NCI-H2227 treated with DMSO at 0.1 percent for 48 hours (cell line): ENCODE results near the gene GMDS.

Experiments
- DNase-seq: peaks from one replicate; lab custom pipeline; 2025; lab: John Stamatoyannopoulos, UW

Gene GMDS

DNA sequence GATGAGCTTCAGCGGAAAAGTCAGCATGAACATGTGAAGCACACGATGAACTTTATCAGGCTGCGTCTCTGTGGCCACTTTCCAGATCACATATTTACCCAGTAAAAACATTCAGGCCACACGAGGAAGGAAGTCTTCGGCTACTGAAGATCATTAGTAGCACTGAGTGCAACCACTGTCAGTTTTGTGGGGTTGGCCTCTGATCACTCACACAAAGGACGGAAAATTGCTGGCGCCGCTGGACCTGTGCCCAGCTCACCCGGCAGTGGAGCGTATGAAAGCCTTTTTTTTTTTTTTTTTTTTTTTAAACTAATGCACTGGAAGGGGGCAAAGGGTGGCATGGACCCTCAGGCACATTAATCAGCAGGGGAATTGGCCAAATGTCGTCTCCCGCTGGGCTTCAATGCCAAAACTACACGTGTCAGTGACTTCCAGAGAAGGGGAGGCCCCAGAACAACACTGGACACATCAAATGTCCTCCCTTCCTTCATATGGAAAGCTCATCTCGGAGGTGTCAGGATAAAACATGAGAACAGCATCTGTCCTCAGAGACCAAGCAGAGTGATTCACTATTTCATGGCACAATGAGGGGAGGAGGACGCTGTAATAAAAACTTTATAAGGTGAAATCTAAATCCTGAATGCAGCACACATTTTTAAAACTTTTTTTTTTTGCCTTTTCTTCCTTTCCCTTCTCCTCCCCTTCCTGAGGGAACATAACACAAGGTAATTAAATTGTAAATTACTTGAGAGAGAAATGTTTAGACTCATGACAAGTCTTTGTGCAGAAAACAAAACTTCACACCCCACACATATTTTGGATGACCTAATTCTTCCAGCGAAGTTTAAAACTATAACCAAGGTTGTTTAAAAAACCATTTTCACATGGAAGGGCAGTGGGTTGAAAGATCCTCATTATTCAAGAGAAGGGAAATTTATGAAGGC is 412.3 kb downstream of the GMDS start:
- DNase-seq, result peak; percentile 33

DNA sequence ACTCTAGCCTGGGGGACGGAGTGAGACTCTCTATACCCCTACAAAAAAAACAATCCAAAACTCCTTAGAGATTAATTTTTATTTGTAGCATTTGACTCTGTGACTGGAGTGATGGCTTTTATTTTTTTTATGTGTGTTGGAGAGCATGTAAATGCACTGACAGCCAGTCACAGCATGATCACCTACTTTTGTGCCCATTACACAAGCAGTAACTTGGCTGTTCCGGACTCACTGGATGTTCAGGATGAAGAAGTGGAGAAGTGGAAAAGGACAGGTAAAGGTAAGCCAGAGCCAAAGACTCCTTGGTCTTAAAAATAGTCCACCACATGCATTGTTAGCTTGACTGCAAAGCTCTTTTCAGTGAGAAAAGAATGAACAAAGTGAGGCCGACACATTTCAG is 413.0 kb downstream of the GMDS start:
- DNase-seq, result no peak

DNA sequence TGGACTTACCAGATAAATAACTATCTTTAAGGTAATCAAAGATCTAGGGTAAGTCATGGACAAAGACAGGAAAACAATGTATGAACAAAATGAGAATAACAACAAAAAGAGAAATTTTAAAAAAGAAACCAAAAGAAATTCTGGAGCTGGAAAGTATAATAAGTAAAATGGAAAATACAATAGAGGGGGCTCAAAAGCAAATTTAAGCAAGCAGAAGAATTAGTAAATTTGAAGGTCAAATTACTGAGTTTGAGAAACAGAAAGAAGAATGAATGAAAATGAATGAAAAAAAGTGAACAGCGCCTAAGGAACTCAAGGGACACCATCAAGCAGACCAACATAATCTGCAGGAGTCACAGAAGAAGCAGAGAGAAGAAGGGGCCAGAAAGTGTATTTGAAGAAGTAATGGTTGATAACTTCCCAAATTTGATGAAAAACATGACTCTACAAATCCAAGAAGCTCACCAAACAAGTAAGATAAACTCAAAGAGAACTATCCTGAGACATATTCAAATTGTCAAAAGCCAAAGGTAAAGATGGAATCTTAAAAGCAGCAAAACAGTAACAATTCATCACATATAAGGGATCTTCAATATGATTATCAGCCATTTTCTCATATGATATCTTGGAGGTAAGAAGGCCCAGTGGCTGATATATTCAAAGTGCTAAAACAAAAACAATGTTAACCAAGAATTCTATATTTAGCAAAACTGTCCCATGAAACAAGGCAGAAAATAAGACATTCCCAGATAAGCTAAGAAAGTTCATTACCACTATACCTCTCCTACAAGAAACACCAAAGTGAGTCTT is 417.2 kb downstream of the GMDS start:
- DNase-seq, result no peak

DNA sequence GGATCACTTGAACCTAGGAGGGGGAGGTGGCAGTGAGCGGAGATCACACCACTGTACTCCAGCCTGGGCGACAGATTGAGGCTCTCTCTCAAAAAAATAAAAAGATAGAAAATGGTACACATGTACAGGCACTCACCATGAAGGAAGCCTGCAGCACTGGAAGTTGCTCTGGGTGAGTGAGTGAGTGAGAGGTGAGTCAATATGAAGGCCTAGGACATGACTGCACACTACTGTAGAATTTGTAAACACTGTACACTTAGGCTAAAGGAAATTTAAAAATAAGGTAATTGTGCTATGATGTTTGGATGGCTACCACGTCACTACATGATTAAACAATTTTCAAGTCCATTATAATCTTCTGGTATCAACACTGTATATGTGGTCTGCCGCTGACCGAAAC is 419.5 kb downstream of the GMDS start:
- no peak for DNase-seq

DNA sequence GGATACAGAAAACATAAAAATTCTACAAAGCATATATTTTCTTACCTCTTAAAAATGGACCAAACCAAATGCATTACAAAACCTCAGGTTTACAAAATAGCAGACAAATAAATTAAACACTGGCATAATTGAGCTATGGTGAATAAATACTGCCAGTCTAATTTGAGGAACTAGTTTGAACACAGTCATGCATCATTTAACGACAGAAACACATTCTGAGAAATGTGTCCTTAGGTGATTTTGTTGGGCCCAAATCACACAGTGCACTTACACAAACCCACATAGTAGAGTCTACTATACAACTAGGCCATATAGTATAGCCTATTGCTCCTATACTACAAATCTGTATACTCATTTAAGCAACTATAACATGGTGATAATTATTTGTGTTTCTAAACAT is 420.1 kb downstream of the GMDS start:
- DNase-seq, result no peak

DNA sequence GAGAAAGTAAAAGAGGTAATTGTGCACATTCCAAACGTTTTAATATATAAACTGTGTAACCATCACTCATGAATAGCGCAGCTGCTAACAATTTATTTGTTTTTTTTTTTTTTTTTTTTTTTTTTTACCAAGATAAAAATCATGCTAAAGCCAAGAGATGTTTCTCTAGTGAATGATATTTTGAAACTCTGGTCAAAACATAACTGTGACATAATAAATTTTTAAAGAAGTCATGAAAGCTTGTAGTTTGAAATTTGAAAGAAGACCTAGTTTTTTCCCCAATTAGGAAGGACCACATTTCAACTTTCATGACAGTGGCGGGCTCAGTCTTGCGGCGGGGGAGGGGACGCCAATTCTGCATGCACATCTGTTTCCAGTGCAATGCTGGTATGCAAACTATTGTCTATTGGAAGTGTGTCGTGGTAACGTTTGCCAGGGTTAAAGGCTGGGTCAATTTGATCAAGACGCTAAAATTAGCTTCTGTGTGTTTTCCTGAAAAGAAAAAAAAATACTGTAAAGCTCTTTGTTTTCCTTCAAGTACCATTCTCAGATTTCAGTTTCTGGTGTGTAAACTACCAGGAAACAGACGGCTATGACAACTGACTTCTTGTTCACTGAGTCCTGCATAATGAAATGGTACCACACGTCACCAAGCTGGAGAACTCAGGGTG is 423.8 kb downstream of the GMDS start:
- DNase-seq, result no peak

DNA sequence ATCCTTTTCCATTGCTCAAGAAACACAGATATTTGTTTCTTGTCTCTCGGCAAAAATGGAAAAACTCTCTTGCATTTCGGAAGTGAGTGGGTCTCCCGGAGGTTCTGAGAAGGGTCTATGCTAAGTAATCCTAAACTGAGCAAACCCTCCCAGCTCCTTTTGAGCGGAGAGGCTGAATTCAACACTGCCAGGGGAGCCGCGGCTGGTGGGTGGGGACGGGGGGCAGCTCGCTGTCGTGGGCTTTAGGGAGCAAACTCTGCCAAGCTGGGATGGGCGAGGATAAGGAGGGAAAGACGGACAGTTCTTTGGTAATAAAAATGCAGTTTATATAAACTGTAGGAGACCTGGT is 424.3 kb downstream of the GMDS start:
- DNase-seq, result no peak

DNA sequence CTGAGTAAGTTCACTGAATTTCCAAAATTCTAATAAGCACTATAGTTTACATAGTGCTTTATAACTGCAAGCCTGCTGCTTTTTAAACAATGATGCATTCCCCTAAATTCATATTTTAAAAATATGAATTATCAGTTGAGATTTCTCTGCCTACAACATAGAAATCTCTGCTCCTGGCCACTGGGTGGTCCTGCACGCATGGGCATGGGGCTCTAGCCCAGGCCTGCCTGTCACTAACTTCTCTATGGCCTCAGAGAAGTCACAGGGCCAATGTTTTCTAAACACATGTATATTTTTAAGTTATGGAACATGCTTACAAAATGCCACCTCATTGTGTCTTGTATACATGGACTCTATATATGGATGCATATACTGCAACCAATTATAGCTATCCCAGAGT is 424.7 kb downstream of the GMDS start:
- DNase-seq, result no peak

DNA sequence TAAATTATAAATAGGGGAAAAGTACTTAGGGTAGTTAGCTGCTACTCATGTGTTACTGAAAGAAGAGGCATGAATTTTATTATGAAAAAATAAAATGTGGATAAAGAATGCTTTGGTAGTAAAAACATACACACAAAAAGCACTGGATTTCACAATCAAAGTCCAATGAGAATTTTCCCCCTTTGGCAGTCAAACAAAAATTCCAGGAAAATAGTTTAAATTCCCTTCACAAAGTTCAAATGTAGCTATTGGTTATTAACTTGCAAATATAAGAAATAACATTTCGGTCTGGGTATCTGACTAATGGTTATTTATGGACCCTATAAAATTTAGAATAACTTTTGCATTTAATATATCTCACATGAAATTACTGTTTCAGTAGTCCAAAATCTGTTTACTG is 425.2 kb downstream of the GMDS start:
- no peak for DNase-seq

DNA sequence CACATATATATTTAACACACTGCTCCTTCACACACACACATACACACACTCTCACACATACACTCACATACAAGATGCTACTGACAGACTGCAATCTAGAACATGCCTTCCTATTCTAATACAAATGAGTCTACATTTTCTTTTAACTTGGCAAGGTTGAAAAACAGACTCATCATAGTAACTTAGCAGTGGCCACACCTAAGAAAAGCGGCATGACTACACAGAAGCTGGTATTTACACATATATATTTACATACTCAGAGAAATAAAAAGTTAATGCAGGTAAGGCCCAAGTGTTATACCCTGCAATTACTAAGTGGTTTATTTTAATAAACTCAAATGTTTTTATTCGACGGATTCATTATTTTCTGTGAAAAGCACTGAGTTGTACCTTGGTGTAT is 426.4 kb downstream of the GMDS start:
- no peak for DNase-seq

DNA sequence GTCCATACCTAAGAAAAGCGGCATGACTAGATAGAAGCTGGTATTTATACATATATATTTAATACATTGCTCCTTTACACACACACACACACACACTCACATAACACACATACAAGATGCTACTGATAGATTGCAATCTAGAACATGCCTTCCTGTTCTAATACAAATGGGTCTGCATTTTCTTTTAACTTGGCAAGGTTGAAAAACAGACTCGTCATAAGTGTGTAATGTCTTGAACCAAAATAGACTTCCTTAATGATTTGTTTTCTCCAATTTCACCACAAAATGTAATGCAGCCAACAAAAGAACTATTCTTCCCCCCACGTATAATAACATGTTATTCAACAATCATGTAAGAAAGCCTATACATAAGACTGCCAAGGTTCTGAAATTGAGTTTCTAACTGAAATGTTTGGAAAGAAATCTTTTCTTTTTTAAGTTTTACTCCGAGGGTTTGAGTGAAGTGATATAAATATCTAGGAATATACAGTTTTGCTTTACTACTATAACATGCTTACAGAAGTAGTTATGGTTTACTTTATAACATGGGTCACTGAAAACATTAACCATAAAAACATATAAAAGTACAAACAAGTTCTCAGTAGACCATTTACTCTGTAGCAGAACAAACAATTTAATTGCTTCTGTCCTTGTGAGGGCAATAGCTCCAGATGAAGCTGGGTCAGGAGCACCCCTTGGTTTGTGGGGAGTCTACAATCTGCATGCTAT is 428.2 kb downstream of the GMDS start:
- DNase-seq, result no peak

DNA sequence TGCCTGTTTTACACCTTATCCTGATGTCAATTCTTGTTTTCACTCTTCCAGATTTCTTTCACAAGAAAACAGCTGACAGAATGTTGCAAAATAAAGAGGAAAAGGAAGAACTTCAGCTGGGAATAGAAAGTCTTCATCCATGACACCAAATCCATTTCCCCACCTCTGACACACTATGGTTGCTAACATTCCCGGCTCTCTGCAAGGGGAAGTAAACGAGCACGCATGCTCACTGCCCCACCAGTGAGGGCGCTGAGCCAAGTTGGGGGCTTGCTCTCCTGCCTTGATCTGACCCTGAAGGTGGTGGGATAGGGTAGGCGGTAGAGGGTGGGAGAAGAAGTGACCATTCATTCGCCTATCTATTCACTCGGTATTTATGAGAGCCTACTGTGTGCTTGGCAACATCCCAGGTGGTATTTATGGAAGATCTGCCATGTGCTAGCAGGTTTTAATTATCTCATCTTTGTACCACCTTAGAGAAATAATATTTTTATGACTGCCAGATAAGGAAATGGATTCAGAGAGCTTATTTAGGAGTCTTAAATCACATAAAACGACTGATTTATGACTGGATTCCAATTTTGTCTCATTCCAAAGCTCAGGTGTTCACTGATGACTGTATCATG is 429.5 kb downstream of the GMDS start:
- DNase-seq, result no peak

DNA sequence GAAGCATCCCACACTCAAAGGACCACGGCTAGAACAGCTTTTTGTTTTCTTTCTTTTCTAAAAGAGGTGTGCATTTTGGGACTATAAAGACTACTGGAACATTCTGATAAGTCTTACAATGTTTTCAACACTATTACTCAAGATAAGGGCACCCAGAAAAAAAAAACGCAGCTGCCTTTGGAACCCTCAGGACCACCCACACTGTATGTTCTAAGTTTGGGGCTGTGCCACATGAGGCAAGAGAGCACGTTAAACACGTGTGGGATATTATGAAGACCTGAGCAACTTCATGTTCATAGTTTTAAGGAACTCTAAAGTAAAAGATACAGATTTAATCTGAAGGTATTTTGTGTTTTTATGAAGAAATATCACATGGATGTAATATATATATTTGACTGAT is 431.1 kb downstream of the GMDS start:
- DNase-seq, result no peak

DNA sequence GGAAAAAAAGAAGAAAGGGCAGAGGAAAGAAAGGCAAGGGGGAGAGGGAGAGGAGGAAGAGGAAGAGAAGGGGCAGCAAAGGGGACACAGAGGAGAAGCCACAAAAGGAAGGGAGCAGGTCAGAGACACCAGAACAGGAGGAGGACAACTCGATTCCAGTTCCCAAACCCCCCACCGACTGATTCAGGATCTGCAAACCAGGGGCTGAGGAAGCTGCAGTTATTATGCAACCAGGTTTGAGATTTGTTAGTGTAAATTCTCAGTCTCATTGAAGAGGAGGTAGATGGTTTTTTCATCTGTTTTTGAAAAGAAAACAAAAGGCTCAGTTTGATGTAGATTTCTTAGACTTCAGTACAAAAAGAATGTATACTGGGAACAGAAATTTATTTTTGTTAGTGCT is 432.9 kb downstream of the GMDS start:
- DNase-seq, result no peak

DNA sequence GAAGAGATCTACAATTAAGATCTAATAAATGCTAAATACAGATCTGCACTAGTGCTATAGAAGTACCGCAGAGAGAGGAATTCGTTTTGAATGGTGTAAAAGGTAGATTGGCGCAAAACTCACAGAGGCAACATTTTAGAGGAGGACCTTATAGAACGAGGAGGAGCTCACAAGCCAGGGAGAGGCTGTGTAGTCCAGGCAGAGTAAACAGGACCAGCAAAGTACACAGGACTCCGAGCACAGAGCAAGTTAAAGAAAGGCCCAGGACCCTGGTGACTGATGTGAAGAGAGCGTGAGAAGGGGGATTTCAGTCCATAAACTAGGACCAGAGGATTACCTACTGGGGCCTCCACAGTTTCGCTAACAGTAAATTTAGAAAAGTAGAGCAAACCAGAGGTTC is 433.4 kb downstream of the GMDS start:
- DNase-seq, result no peak

DNA sequence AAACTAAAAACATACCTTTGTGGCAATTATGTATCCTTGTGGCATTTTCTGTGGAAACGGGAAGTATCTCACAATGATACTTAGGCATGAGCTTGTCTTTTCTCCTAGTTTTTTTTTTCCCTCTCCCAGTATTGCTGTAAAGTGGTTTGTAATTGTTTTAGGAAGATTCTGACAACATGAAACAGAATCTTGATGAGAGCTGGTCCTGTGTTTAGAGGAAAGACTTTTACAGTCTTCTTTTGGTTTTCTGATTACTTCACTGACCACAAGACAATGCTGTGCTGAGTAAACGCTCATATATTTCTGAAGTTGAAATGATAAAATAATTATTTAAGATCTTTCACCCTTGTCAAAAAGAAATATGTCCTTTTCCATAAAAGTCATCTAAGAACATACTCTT is 434.5 kb downstream of the GMDS start:
- no peak for DNase-seq

DNA sequence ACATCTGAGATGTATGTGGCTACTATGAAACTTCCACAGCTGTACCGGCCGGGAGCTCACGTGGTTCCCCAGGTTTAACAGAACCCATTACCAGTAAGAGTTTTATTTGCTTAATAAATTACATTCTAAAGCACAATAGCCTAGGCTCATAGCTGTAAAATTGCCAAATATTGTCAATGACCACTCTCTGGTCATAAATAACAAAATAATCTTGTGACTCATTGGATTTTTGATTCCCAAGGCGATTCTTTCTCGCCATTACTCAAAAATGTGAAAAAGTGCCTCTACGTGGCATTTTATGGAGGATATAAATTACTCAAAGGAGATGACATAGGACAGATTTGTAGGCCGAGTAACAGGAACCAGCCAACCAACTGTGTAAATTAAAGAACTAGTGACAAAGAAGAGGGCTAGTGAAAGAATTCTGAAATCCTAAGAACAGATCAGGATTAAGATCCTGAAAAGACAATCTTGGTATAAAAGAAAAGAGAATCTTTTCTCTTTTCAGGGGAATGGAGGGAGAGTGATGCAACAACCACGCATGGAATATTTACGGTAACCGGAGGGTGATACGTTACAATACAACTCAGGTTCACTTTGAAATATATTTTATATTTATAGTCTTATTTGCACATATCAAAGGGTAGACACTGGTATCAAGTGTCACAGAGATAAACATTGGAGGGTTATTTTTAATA is 436.0 kb downstream of the GMDS start:
- no peak for DNase-seq

DNA sequence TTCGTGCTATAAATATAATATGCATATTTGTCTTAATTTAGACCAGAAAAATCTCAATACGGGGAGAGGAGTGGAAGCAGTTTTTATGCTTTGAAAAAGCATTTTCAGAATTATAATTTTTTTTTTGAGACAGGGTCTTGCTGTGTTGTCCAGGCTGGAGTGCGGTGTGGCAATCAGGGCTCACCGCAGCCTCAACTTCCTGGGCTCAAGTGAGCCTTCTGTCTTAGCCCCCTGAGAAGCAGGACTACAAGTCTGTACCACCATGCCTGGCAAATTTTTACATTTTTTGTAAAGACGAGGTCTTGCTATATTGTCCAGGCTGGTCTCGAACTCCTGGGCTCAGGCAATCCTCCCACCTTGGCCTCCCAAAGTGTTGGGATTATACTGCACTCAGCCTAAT is 438.5 kb downstream of the GMDS start:
- DNase-seq, result no peak

DNA sequence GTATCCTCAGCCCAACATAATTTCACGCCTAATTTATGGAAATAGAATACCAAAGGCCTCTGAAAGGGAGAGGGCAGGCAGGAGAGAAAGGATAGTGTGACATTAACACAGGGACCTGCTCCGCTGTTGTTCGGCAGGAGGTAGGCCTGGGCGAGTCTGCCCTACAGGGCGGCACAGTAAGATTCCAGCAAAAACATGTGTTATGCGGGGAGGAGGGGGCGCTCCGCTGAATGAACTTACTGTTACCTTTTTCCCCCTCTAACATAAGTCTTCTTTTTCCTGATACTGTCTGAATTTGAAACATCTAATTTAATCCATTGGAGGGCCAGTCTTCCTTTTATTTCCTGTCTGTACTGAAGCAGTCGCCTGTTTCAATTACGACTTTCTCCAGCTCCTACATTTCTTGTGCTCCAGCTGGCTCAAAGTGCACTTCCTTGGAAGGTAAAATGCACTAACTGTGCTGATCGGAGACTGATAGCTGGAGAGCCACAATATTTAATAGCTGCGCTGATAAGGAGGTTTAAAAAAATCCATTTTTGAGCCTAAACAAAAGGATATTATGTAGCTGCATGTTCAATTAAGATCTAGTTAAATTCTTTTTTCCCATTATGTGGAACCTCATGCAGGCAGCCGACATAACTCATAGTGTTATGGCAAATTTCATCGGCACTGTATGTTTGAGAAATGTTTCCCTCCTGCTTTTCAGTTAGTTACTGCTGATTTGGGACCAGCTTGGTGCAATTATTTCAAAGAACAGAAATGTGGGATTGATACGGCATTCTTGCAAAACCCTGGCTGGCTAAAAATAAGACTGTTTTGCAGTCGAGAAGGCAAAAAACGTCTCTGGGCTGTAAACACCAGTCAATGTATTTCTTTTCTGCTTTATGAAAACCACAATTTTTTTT is 442.7 kb downstream of the GMDS start:
- no peak for DNase-seq

DNA sequence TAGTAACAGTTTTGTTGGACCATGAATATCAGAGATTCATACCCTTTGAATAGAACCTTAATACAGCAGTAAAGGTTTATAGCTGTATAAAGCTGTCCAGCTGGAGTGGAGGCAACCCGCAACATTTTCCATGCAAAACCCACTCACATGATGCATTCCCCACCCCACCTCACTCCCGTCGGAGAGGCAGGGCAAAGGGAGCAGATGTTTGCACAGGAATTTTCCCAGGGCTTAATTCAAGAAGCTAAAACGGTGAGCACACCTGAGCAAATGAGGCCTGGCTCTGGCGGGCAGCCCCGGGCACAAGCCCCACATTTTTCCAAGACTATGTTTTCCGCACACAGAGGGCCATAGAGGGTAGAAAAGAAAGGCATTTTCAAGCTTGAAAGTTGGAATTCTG is 444.0 kb downstream of the GMDS start:
- DNase-seq, result no peak
